Tibial nerve (tissue), 4 donors: Measurements from ENCODE around the gene FMN1. TPM values are rescaled to one million over a fixed set of nuclear protein-coding genes. Genes with fewer than 3 reads are reported as not detected.
"Not testable (repeated sequence)": the region's sequence is repeated elsewhere in the genome, so short reads cannot be mapped to it uniquely, and the experiment has no call there.

ENCODE experiments used
- DNase-seq, 2 donors: peaks; one replicate each; pipeline ENCODE4 v3.0.0-alpha.2; 2019; ENCODE audit warnings: low spot score in 2 of 2
- H3K27ac ChIP-seq, 4 donors: fragments of 200-600 bp; sonication (generic) in 3 of 4; one replicate each; pipeline ENCODE4 v1.5.1; 2017 to 2019; ENCODE audit warnings: mild to moderate bottlenecking in 1 of 4
- H3K27me3 ChIP-seq, 2 donors: fragments of 200-600 bp; sonication (generic) in 1 of 2; one replicate each; pipeline versions ENCODE4 v1.5.1 to v1.6.0; 2017 to 2019
- H3K36me3 ChIP-seq, 3 donors: fragments of 200-600 bp; sonication (generic); one replicate each; pipeline ENCODE4 v1.5.1; 2018 to 2019
- H3K4me1 ChIP-seq, 4 donors: fragments of 200-600 bp; sonication (generic) in 3 of 4; one replicate each; pipeline ENCODE4 v1.5.1; 2017 to 2019
- H3K4me3 ChIP-seq, 4 donors: fragments of 200-600 bp; sonication (generic) in 3 of 4; one replicate each; pipeline ENCODE4 v1.5.1; 2017 to 2019; ENCODE audit warnings: mild to moderate bottlenecking in 1 of 4, moderate library complexity in 1 of 4
- H3K9me3 ChIP-seq, 4 donors: fragments of 200-600 bp; sonication (generic) in 3 of 4; one replicate each; pipeline ENCODE4 v1.5.1; 2017 to 2019
- CTCF ChIP-seq, 5 experiments: fragments of 200-600 bp in 3 of 5; fragments of 450-650 bp in 2 of 5; sonication (generic) in 3 of 5; IDR thresholded peaks; one replicate each; pipeline ENCODE4 v1.5.1; 2016 to 2019; ENCODE audit warnings: antibody characterized with exemption in 5 of 5, mild to moderate bottlenecking in 3 of 5, moderate library complexity in 2 of 5
- EP300 ChIP-seq, 2 donors: sonication (generic); formaldehyde crosslinking; IDR thresholded peaks; one replicate each; pipeline ENCODE4 v1.6.1; 2017; ENCODE audit warnings: antibody characterized with exemption in 2 of 2, mild to moderate bottlenecking in 1 of 2
- POLR2A ChIP-seq, 2 donors: fragments of 450-650 bp; IDR thresholded peaks; one replicate each; pipeline ENCODE4 v1.6.1; 2017; ENCODE audit warnings: antibody characterized with exemption in 2 of 2, mild to moderate bottlenecking in 2 of 2, moderate library complexity in 2 of 2
- WGBS, 2 donors: methylation state at CpG; one replicate each; pipeline ENCODE4 v1.1.5; 2018; 5-methylcytosine and 5-hydroxymethylcytosine counted together
- total RNA-seq, 4 donors: library from RNA; depleted of rRNA; stranded (reverse); fragments of >200 nt; gene quantifications; one replicate each; pipeline ENCODE4 v1.1.0, GENCODE V29; 2016

FMN1 gene
- total RNA-seq, 4 donors from 2014 or later = 15.1 to 62.1 (median 20.7) TPM

- 73 to 77% methylated on average over 5 of the region's 5 CpGs for WGBS, 2 donors
- no peaks in the 10 kb centered on the region for H3K9me3 ChIP-seq
- H3K4me3 ChIP-seq = no peak overlapping the region
- peaks cover 0 to 6% (median 2%) of the 10 kb centered on the region in 4 donors for H3K4me1 ChIP-seq
- no peak overlapping the region for H3K27ac ChIP-seq
- no peak for TF ChIP-seq EP300 (IDR thresholded peaks at IDR 0.05)
- TF ChIP-seq CTCF (IDR thresholded peaks at IDR 0.05) = no peak
- no peak for TF ChIP-seq POLR2A (IDR thresholded peaks at IDR 0.05)
- H3K27me3 ChIP-seq = no peaks in the 10 kb centered on the region
- DNase-seq = no peak
- H3K36me3 ChIP-seq = no peaks in the 10 kb centered on the region
Observed at GRCh38 chr15:32851572-32851971, 342.9 kb downstream of the FMN1 start.

GRCh38 chr15:32849769-32850668 is 344.5 kb downstream of the FMN1 start:
- Histone ChIP-seq H3K4me3 (no peak overlapping the region), H3K27ac (no peak overlapping the region), H3K9me3 (no peaks in the 10 kb centered on the region), H3K4me1 (no peaks in the 10 kb centered on the region), H3K36me3 (no peaks in the 10 kb centered on the region), H3K27me3 (no peaks in the 10 kb centered on the region)
- no peak for DNase-seq
- TF ChIP-seq CTCF (IDR thresholded peaks at IDR 0.05) (no peak), EP300 (IDR thresholded peaks at IDR 0.05) (no peak), POLR2A (IDR thresholded peaks at IDR 0.05) (no peak)
- WGBS, 2 donors = 85 to 91% methylated on average over 11 of the region's 11 CpGs

- H3K27ac ChIP-seq, H3K27me3 ChIP-seq, H3K4me3 ChIP-seq, DNase-seq, H3K4me1 ChIP-seq, H3K9me3 ChIP-seq, H3K36me3 ChIP-seq: not testable (repeated sequence)
- 93 to 95% methylated on average over 2 of the region's 2 CpGs for WGBS, 2 donors
Observed at GRCh38 chr15:32846671-32847070, 347.8 kb downstream of the FMN1 start.

GRCh38 chr15:32844118-32844711 is 350.3 kb downstream of the FMN1 start:
- Histone ChIP-seq H3K27ac (no peak overlapping the region), H3K4me3 (no peak overlapping the region), H3K9me3 (no peaks in the 10 kb centered on the region), H3K27me3 (no peaks in the 10 kb centered on the region), H3K36me3 (no peaks in the 10 kb centered on the region), H3K4me1 (no peaks in the 10 kb centered on the region)
- TF ChIP-seq CTCF (IDR thresholded peaks at IDR 0.05) (peak in 3 of 5 experiments; percentile 38 to 52 (median 38)), POLR2A (IDR thresholded peaks at IDR 0.05) (no peak)
- DNase-seq = no peak
- 66 to 69% methylated on average over 2 of the region's 2 CpGs for WGBS, 2 donors

- Histone ChIP-seq H3K4me3 (no peak overlapping the region), H3K4me1 (no peaks in the 10 kb centered on the region), H3K27me3 (peaks cover 0 to 2% of the 10 kb centered on the region in 2 donors), H3K36me3 (no peaks in the 10 kb centered on the region), H3K27ac (no peak overlapping the region), H3K9me3 (no peaks in the 10 kb centered on the region)
- 63 to 64% methylated on average over 6 of the region's 6 CpGs for WGBS, 2 donors
- DNase-seq = no peak
- TF ChIP-seq EP300 (IDR thresholded peaks at IDR 0.05) (no peak), POLR2A (IDR thresholded peaks at IDR 0.05) (no peak), CTCF (IDR thresholded peaks at IDR 0.05) (no peak)
Observed at GRCh38 chr15:32843219-32843815, 351.2 kb downstream of the FMN1 start.
